Endothelial cell of umbilical vein (primary cell): ENCODE measurements around the gene TXNRD1. TPM values are rescaled to one million over a fixed set of nuclear protein-coding genes. Genes with fewer than 3 reads are reported as not detected.

Experiments used
- BruUV-seq: library from RNA; stranded (reverse); fragments of 400-500 nt; replicated peaks from 2 replicates; lab custom pipeline; 2021; lab: Mats Ljungman, UMichigan
- CTCF ChIA-PET: fragments of 300-600, 350-600 bp; sonication (Branson Sonifier 250); formaldehyde crosslinking; loops from one replicate; lab custom pipeline; 2021; ENCODE audit warnings: antibody characterized with exemption, inconsistent platforms; lab: Charles Lee
- POLR2A ChIA-PET: fragments of 300-600, 350-600 bp; sonication (Branson Sonifier 250); formaldehyde crosslinking; loops from one replicate; lab custom pipeline; 2021; ENCODE audit warnings: antibody characterized with exemption, inconsistent platforms; lab: Charles Lee
- DNase-seq: peaks from one replicate; pipeline ENCODE4 v3.0.0-alpha.2; 2011; ENCODE audit warnings: low read depth, low spot score
- FAIRE-seq: peaks from 2 replicates; lab custom pipeline; 2011; peaks lifted over from hg19 to GRCh38; lab: Jason Lieb, UNC
- H2AFZ ChIP-seq: 2 replicates; pipeline ENCODE4 v1.6.0; 2012; ENCODE audit warnings: low read depth, low read length, control low read depth, inconsistent platforms
- H3K27ac ChIP-seq: 2 replicates; pipeline ENCODE4 v1.5.1; 2011; ENCODE audit warnings: low read depth, mild to moderate bottlenecking, control low read depth, low read length, moderate library complexity; ENCODE audit not compliant: insufficient read depth
- H3K27me3 ChIP-seq, 2 experiments: 2 replicates each; pipeline versions ENCODE4 v1.6.0 to v1.6.1; 2011; ENCODE audit warnings: low read length in 2 of 2, mixed read lengths in 1 of 2; ENCODE audit not compliant: control insufficient read depth in 2 of 2, insufficient read depth in 2 of 2
- H3K36me3 ChIP-seq, 2 experiments: 2 replicates in 1 of 2; 3 replicates in 1 of 2; pipeline ENCODE4 v1.5.1; 2011; ENCODE audit warnings: low read length in 2 of 2, mild to moderate bottlenecking in 1 of 2, moderate library complexity in 1 of 2; ENCODE audit not compliant: control insufficient read depth in 2 of 2, insufficient read depth in 2 of 2; ENCODE audit errors: extremely low read depth in 1 of 2
- H3K4me1 ChIP-seq: 3 replicates; pipeline ENCODE4 v1.5.1; 2011; ENCODE audit warnings: mild to moderate bottlenecking, low read length; ENCODE audit not compliant: control insufficient read depth, insufficient read depth; ENCODE audit errors: extremely low read depth
- H3K4me2 ChIP-seq: 2 replicates; pipeline ENCODE4 v1.6.1; 2011; ENCODE audit warnings: low read length, control low read depth, mixed read lengths; ENCODE audit not compliant: insufficient read depth
- H3K4me3 ChIP-seq, 3 experiments: fragments of 200-600 bp in 1 of 3; sonication (generic), shearing (Covaris generic) in 1 of 3; replicated peaks in 1 of 3; 2 replicates each; pipeline ENCODE4 v1.5.1; 2011 to 2016; ENCODE audit warnings: control low read depth in 3 of 3, low read length in 3 of 3, mild to moderate bottlenecking in 2 of 3, inconsistent platforms in 1 of 3, low read depth in 1 of 3, moderate library complexity in 1 of 3; ENCODE audit not compliant: insufficient read depth in 1 of 3
- H3K79me2 ChIP-seq: 2 replicates; pipeline ENCODE4 v1.6.0; 2012; ENCODE audit warnings: low read length, inconsistent platforms; ENCODE audit not compliant: control insufficient read depth, insufficient read depth
- H3K9ac ChIP-seq: replicated peaks from 2 replicates; pipeline ENCODE3; 2011; ENCODE audit warnings: low read length, control low read depth; ENCODE audit not compliant: insufficient read depth; ENCODE audit errors: extremely low read depth
- H3K9me1 ChIP-seq: replicated peaks from 3 replicates; pipeline ENCODE4 v1.6.0; 2011; ENCODE audit warnings: mild to moderate bottlenecking, low read length; ENCODE audit not compliant: control insufficient read depth, insufficient read depth; ENCODE audit errors: extremely low read depth
- H3K9me3 ChIP-seq: replicated peaks from 2 replicates; pipeline ENCODE4 v1.5.1; 2012; ENCODE audit warnings: low read length, inconsistent platforms; ENCODE audit not compliant: control insufficient read depth, insufficient read depth
- H4K20me1 ChIP-seq: replicated peaks from 2 replicates; pipeline ENCODE3; 2011; ENCODE audit warnings: mild to moderate bottlenecking, low read length; ENCODE audit not compliant: control insufficient read depth, insufficient read depth; ENCODE audit errors: extremely low read depth
- CTCF ChIP-seq, 2 donors: IDR thresholded peaks; 1 replicate in 1 of 2; 2 replicates in 1 of 2; pipeline ENCODE4 v1.5.1; 2011; ENCODE audit warnings: low read length in 2 of 2, mild to moderate bottlenecking in 2 of 2, moderate library complexity in 2 of 2, control low read depth in 1 of 2, inconsistent platforms in 1 of 2, low read depth in 1 of 2; ENCODE audit not compliant: insufficient read depth in 1 of 2; ENCODE audit errors: extremely low read depth in 1 of 2
- EZH2 ChIP-seq: IDR thresholded peaks from 2 replicates; pipeline ENCODE4 v1.6.1; 2012; ENCODE audit warnings: borderline replicate concordance, low read depth, mild to moderate bottlenecking, moderate library complexity, low read length, inconsistent platforms; ENCODE audit not compliant: severe bottlenecking
- FOS ChIP-seq: IDR thresholded peaks from 2 replicates; pipeline ENCODE4 v1.6.1; 2011; ENCODE audit warnings: mild to moderate bottlenecking, low read length, moderate library complexity, borderline replicate concordance; ENCODE audit not compliant: insufficient read depth
- GATA2 ChIP-seq: IDR thresholded peaks from 2 replicates; pipeline ENCODE4 v1.7.0; 2011; ENCODE audit warnings: low read depth, mild to moderate bottlenecking, moderate library complexity, mixed read lengths, low read length; ENCODE audit not compliant: insufficient read length, insufficient read depth
- JUN ChIP-seq: IDR thresholded peaks from 2 replicates; pipeline ENCODE4 v1.6.1; 2011; ENCODE audit warnings: borderline replicate concordance, low read depth; ENCODE audit not compliant: insufficient read length, insufficient read depth
- MAX ChIP-seq: IDR thresholded peaks from 2 replicates; pipeline ENCODE4 v1.6.1; 2011; ENCODE audit not compliant: insufficient read depth, insufficient read length
- MYC ChIP-seq: IDR thresholded peaks from one replicate; pipeline ENCODE4 v1.6.1; 2011; ENCODE audit warnings: mild to moderate bottlenecking, low read depth, low read length
- POLR2A ChIP-seq: IDR thresholded peaks from 2 replicates; pipeline ENCODE4 v1.6.1; 2012; ENCODE audit warnings: low read depth, mild to moderate bottlenecking, control low read depth, low read length
- POLR2AphosphoS5 ChIP-seq: IDR thresholded peaks from 2 replicates; pipeline ENCODE4 v1.6.1; 2012; ENCODE audit warnings: low read depth, mild to moderate bottlenecking, control low read depth, low read length, moderate library complexity; ENCODE audit not compliant: insufficient read depth
- dilution Hi-C: fragments of 300-500 bp; cut with MboI; formaldehyde crosslinking; loops from one replicate; pipeline ENCODE4 v1.15.0; 2019; ENCODE audit warnings: low sequenced_read_pairs; ENCODE audit not compliant: extremely low pct_ligation_motif_present
- intact Hi-C: fragments of 100-400 bp; cut with micrococcal nuclease; formaldehyde crosslinking; loops from one replicate; pipeline ENCODE4 v1.10.0; 2022
- polyA plus RNA-seq, 4 experiments: library from polyadenylated mRNA; depleted of rRNA in 3 of 4; stranded (reverse) in 3 of 4; unstranded in 1 of 4; fragments of >200 nt; gene quantifications; 2 replicates each; pipeline versions ENCODE4 v1.2.1 to v1.2.3, GENCODE V29; 2011 to 2012; ENCODE audit warnings: missing spikeins in 1 of 4
- total RNA-seq: library from RNA; stranded (reverse); gene quantifications from 2 replicates; pipeline ENCODE4 v1.2.3, GENCODE V29; 2021

TXNRD1 gene
- total and polyA plus RNA-seq, 2 donors (not counting 3 experiments of a cell fraction or from before 2014, with no cell fraction given) = 309 to 566 TPM

- dilution Hi-C loops = no loop called here
- H3K4me2 ChIP-seq = no peak overlapping the region
- TF ChIP-seq MAX (no peak), POLR2A (peak; percentile 49)
- ChIA-PET POLR2A (interaction anchor here (1.5 to 1.7 kb wide), 2 partner anchors 25 to 97 kb away, joined by 3 to 4 read pairs; partner anchors contain the start of gene TXNRD1), CTCF (no interaction called here)
- intact Hi-C loops = no loop called here
- H3K27ac ChIP-seq = no peak overlapping the region
- no peaks in the 10 kb centered on the region for H3K9me1 ChIP-seq
- H3K9ac ChIP-seq = no peak overlapping the region
- H3K36me3 ChIP-seq = peaks cover 22 to 57% of the 10 kb centered on the region in 2 experiments
- H4K20me1 ChIP-seq = peaks cover 17% of the 10 kb centered on the region
- H3K9me3 ChIP-seq = no peaks in the 10 kb centered on the region
- H3K4me3 ChIP-seq = no peak overlapping the region
- BruUV-seq = no TSS peak
- no peak for DNase-seq
- FAIRE-seq = no peak
- peaks cover 14% of the 10 kb centered on the region for H3K4me1 ChIP-seq
- no peak overlapping the region for H2AFZ ChIP-seq
- peaks cover 96% of the 10 kb centered on the region for H3K79me2 ChIP-seq
- no peaks in the 10 kb centered on the region for H3K27me3 ChIP-seq
Measured at GRCh38 chr12:104312654-104313053, 97.1 kb downstream of the TXNRD1 start.

- Histone ChIP-seq H3K9me3 (no peaks in the 10 kb centered on the region), H4K20me1 (peaks cover 18% of the 10 kb centered on the region), H3K4me2 (no peak overlapping the region), H3K27me3 (no peaks in the 10 kb centered on the region), H3K27ac (no peak overlapping the region), H3K9me1 (no peaks in the 10 kb centered on the region), H3K9ac (no peak overlapping the region), H3K4me3 (no peak overlapping the region), H3K4me1 (peaks cover 14% of the 10 kb centered on the region), H3K79me2 (peaks cover 96% of the 10 kb centered on the region), H3K36me3 (peaks cover 22 to 64% of the 10 kb centered on the region in 2 experiments), H2AFZ (no peak overlapping the region)
- dilution Hi-C loops (no loop called here), intact Hi-C loops (no loop called here)
- TF ChIP-seq POLR2A (no peak), JUN (no peak), EZH2 (no peak), MAX (no peak), MYC (no peak), FOS (no peak), POLR2AphosphoS5 (no peak), CTCF (IDR thresholded peaks at IDR 0.05; ENCODE audit: extremely low read depth in 1 of 2, insufficient read depth in 1 of 2, low read depth in 1 of 2, low read length in 2 of 2) (no peak), GATA2 (no peak)
- ChIA-PET CTCF (interaction anchor here (1.2 kb wide), 1 partner anchor 94 kb away, joined by 4 read pairs; no protein-coding TSS in a partner anchor), POLR2A (interaction anchor here (1.5 to 1.7 kb wide), 2 partner anchors 26 to 98 kb away, joined by 3 to 4 read pairs; partner anchors contain the start of gene TXNRD1)
- TSS peak; percentile 4 for BruUV-seq
- DNase-seq (no peak), FAIRE-seq (no peak)
Measured at GRCh38 chr12:104313568-104314241, 98.1 kb downstream of the TXNRD1 start.
